ENCODE data around the gene NRN1L. TPM values are rescaled to one million over a fixed set of nuclear protein-coding genes. Genes with fewer than 3 reads are reported as not detected.

Gene NRN1L
- total RNA-seq, 4 donors from 2014 or later: 2.1 TPM; not detected in 3

- H3K36me3 ChIP-seq: no peaks in the 10 kb centered on the region
- TF ChIP-seq POLR2A (IDR thresholded peaks at IDR 0.05): no peak
- no peak for TF ChIP-seq CTCF (IDR thresholded peaks at IDR 0.05)
- intact Hi-C loops (cut with DNase I; ENCODE audit: low total_unique reads): no loop called here
Observed at GRCh38 chr16:67930191-67930590, 45.5 kb downstream of the NRN1L start.

GRCh38 chr16:67930678-67931211 lies 46.1 kb downstream of the NRN1L start:
- Histone ChIP-seq H3K9me3 (no peaks in the 10 kb centered on the region), H3K27me3 (no peaks in the 10 kb centered on the region), H3K36me3 (no peaks in the 10 kb centered on the region), H3K4me3 (no peak overlapping the region), H3K27ac (no peak overlapping the region), H3K4me1 (peaks cover 0 to 6% of the 10 kb centered on the region in 2 donors)
- intact Hi-C loops (cut with DNase I; ENCODE audit: low total_unique reads): no loop called here
- no peak for DNase-seq
- no peak for TF ChIP-seq CTCF (IDR thresholded peaks at IDR 0.05)

More at GRCh38 chr16:67930191-67930590, 45.5 kb downstream of the NRN1L start:
- Histone ChIP-seq H3K4me1 (peaks cover 0 to 6% of the 10 kb centered on the region in 2 donors), H3K27ac (no peak overlapping the region), H3K9me3 (no peaks in the 10 kb centered on the region), H3K27me3 (no peaks in the 10 kb centered on the region), H3K4me3 (no peak overlapping the region)
- DNase-seq: no peak

GRCh38 chr16:67931712-67932461 lies 47.2 kb downstream of the NRN1L start, which contains the start of gene CTRL:
CTRL (minus strand) TSS chr16:67931862; CDS start chr16:67931852, 10 bp downstream.
- H3K4me1 ChIP-seq: peaks cover 0 to 3% of the 10 kb centered on the region in 2 donors
- H3K27ac ChIP-seq: no peak within 1 kb of the TSS
- no peaks in the 10 kb centered on the region for H3K9me3 ChIP-seq
- intact Hi-C loops (cut with DNase I; ENCODE audit: low total_unique reads): no loop called here
- TF ChIP-seq POLR2A (IDR thresholded peaks at IDR 0.05): no peak
- TF ChIP-seq CTCF (IDR thresholded peaks at IDR 0.05): no peak
- DNase-seq: no peak
- no peaks in the 10 kb centered on the region for H3K27me3 ChIP-seq
- H3K4me3 ChIP-seq: no peak within 1 kb of the TSS
- no peaks in the 10 kb centered on the region for H3K36me3 ChIP-seq

- H3K9me3 ChIP-seq: no peaks in the 10 kb centered on the region
- no peak for DNase-seq
- intact Hi-C loops (cut with DNase I; ENCODE audit: low total_unique reads): no loop called here
- H3K4me3 ChIP-seq: no peak overlapping the region
- no peaks in the 10 kb centered on the region for H3K27me3 ChIP-seq
- no peaks in the 10 kb centered on the region for H3K36me3 ChIP-seq
- peaks cover 0 to 3% of the 10 kb centered on the region in 2 donors for H3K4me1 ChIP-seq
- TF ChIP-seq CTCF (IDR thresholded peaks at IDR 0.05): no peak
- TF ChIP-seq POLR2A (IDR thresholded peaks at IDR 0.05): no peak
- H3K27ac ChIP-seq: no peak overlapping the region
Observed at GRCh38 chr16:67932462-67932840, 47.8 kb downstream of the NRN1L start.

GRCh38 chr16:67933805-67934204 lies 49.1 kb downstream of the NRN1L start:
- H3K27me3 ChIP-seq: no peaks in the 10 kb centered on the region
- TF ChIP-seq POLR2A (IDR thresholded peaks at IDR 0.05) (no peak), CTCF (IDR thresholded peaks at IDR 0.05) (no peak)
- H3K4me1 ChIP-seq: peaks cover 0 to 3% of the 10 kb centered on the region in 2 donors
- intact Hi-C loops (cut with DNase I; ENCODE audit: low total_unique reads): no loop called here
- H3K4me3 ChIP-seq: no peak overlapping the region
- no peak overlapping the region for H3K27ac ChIP-seq
- no peaks in the 10 kb centered on the region for H3K9me3 ChIP-seq
- H3K36me3 ChIP-seq: no peaks in the 10 kb centered on the region
- no peak for DNase-seq
